Large intestine (tissue), 3 donors: Measurements from ENCODE around the gene DIO3. TPM values are rescaled to one million over a fixed set of nuclear protein-coding genes. Genes with fewer than 3 reads are reported as not detected.

Experiments
- DNase-seq, 2 donors: peaks; one replicate each; pipeline versions ENCODE4 v3.0.0 to v3.0.0-alpha.2; 2013
- H3K27ac ChIP-seq: one replicate; pipeline ENCODE4 v1.5.1; 2013; ENCODE audit warnings: low read length
- H3K27me3 ChIP-seq: 2 replicates; pipeline ENCODE4 v1.6.1; 2013; ENCODE audit warnings: low read length; ENCODE audit not compliant: control insufficient read depth, insufficient read depth
- H3K36me3 ChIP-seq: 2 replicates; pipeline ENCODE4 v1.6.1; 2013; ENCODE audit warnings: low read length; ENCODE audit not compliant: control insufficient read depth, insufficient read depth
- H3K4me1 ChIP-seq: one replicate; pipeline ENCODE4 v1.6.1; 2013; ENCODE audit warnings: low read length; ENCODE audit not compliant: control insufficient read depth, insufficient read depth
- H3K4me3 ChIP-seq: one replicate; pipeline ENCODE4 v1.5.1; 2013; ENCODE audit warnings: low read length
- H3K9me3 ChIP-seq: one replicate; pipeline ENCODE4 v1.6.1; 2013; ENCODE audit warnings: mild to moderate bottlenecking, low read depth, low read length, moderate library complexity; ENCODE audit not compliant: control insufficient read depth
- WGBS: methylation state at CpG from one replicate; pipeline ENCODE4 v1.1.5; 2013; ENCODE audit warnings: low lambda C conversion rate; ENCODE audit not compliant: insufficient coverage; 5-methylcytosine and 5-hydroxymethylcytosine counted together
- polyA plus RNA-seq: library from polyadenylated mRNA; unstranded; fragments of 120-200 nt; gene quantifications from one replicate; pipeline ENCODE4 v1.2.1, GENCODE V29; 2013

Gene DIO3
- polyA plus RNA-seq, 1 donor: 5.9 TPM

GRCh38 chr14:101604935-101605780 lies 43.9 kb downstream of the DIO3 start:
- 100% methylated on average over 3 of the region's 11 CpGs for WGBS
- Histone ChIP-seq H3K27ac (no peak overlapping the region), H3K27me3 (peaks cover 9% of the 10 kb centered on the region), H3K9me3 (peaks cover 3% of the 10 kb centered on the region), H3K4me3 (no peak overlapping the region), H3K4me1 (no peaks in the 10 kb centered on the region), H3K36me3 (no peaks in the 10 kb centered on the region)
- no peak for DNase-seq

- Histone ChIP-seq H3K4me3 (no peak overlapping the region), H3K36me3 (no peaks in the 10 kb centered on the region), H3K27me3 (peaks cover 12% of the 10 kb centered on the region), H3K9me3 (peaks cover 3% of the 10 kb centered on the region), H3K4me1 (no peaks in the 10 kb centered on the region), H3K27ac (no peak overlapping the region)
- DNase-seq: no peak
- 96% methylated on average over 4 of the region's 4 CpGs for WGBS
Measured at GRCh38 chr14:101605836-101606235, 44.5 kb downstream of the DIO3 start.

Other genes with a start within 250 kb of the DIO3 start
- 93.4 TPM for gene PPP2R5C, start 200.2 kb downstream of the DIO3 start, polyA plus RNA-seq